ENCODE results near the gene BLOC1S3. TPM values are rescaled to one million over a fixed set of nuclear protein-coding genes. Genes with fewer than 3 reads are reported as not detected.

Gene BLOC1S3
- total and polyA plus RNA-seq, 2 of the 13 experiments (the other 11 are each of a cell fraction or from before 2014, with no cell fraction given), result 4.3 to 4.8 TPM

GRCh38 chr19:45166723-45167252, 11.8 kb upstream of the BLOC1S3 start (continued):
- TF ChIP-seq ZNF207 (IDR thresholded peaks at IDR 0.05; ENCODE audit: borderline replicate concordance), result no peak
- no peak for TF ChIP-seq SRSF4 (IDR thresholded peaks at IDR 0.05; ENCODE audit: low read depth, low read length, poor library complexity, severe bottlenecking)
- no peak for TF ChIP-seq ZNF34 (CRISPR knock-in tag; IDR thresholded peaks at IDR 0.05; ENCODE audit: borderline replicate concordance)
- no peak for TF ChIP-seq ZNF337 (CRISPR knock-in tag; IDR thresholded peaks at IDR 0.05; ENCODE audit: borderline replicate concordance, low read depth)
- no peak for TF ChIP-seq NKX3-1 (CRISPR knock-in tag; IDR thresholded peaks at IDR 0.05)
- TF ChIP-seq, protein P1, sequence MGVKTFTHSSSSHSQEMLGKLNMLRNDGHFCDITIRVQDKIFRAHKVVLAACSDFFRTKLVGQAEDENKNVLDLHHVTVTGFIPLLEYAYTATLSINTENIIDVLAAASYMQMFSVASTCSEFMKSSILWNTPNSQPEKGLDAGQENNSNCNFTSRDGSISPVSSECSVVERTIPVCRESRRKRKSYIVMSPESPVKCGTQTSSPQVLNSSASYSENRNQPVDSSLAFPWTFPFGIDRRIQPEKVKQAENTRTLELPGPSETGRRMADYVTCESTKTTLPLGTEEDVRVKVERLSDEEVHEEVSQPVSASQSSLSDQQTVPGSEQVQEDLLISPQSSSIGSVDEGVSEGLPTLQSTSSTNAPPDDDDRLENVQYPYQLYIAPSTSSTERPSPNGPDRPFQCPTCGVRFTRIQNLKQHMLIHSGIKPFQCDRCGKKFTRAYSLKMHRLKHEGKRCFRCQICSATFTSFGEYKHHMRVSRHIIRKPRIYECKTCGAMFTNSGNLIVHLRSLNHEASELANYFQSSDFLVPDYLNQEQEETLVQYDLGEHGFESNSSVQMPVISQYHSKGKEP (CRISPR knock-in tag; IDR thresholded peaks at IDR 0.05), result no peak
- TF ChIP-seq TIGD3 (CRISPR knock-in tag; IDR thresholded peaks at IDR 0.05; ENCODE audit: borderline replicate concordance), result no peak
- no peak for TF ChIP-seq ZFYVE20 (CRISPR knock-in tag; IDR thresholded peaks at IDR 0.05; ENCODE audit: borderline replicate concordance, low read depth)
- TF ChIP-seq HOXA3 (CRISPR knock-in tag; IDR thresholded peaks at IDR 0.05), result no peak
- TF ChIP-seq ZNF724P (CRISPR knock-in tag; IDR thresholded peaks at IDR 0.05; ENCODE audit: borderline replicate concordance), result no peak
- TF ChIP-seq, protein P2, sequence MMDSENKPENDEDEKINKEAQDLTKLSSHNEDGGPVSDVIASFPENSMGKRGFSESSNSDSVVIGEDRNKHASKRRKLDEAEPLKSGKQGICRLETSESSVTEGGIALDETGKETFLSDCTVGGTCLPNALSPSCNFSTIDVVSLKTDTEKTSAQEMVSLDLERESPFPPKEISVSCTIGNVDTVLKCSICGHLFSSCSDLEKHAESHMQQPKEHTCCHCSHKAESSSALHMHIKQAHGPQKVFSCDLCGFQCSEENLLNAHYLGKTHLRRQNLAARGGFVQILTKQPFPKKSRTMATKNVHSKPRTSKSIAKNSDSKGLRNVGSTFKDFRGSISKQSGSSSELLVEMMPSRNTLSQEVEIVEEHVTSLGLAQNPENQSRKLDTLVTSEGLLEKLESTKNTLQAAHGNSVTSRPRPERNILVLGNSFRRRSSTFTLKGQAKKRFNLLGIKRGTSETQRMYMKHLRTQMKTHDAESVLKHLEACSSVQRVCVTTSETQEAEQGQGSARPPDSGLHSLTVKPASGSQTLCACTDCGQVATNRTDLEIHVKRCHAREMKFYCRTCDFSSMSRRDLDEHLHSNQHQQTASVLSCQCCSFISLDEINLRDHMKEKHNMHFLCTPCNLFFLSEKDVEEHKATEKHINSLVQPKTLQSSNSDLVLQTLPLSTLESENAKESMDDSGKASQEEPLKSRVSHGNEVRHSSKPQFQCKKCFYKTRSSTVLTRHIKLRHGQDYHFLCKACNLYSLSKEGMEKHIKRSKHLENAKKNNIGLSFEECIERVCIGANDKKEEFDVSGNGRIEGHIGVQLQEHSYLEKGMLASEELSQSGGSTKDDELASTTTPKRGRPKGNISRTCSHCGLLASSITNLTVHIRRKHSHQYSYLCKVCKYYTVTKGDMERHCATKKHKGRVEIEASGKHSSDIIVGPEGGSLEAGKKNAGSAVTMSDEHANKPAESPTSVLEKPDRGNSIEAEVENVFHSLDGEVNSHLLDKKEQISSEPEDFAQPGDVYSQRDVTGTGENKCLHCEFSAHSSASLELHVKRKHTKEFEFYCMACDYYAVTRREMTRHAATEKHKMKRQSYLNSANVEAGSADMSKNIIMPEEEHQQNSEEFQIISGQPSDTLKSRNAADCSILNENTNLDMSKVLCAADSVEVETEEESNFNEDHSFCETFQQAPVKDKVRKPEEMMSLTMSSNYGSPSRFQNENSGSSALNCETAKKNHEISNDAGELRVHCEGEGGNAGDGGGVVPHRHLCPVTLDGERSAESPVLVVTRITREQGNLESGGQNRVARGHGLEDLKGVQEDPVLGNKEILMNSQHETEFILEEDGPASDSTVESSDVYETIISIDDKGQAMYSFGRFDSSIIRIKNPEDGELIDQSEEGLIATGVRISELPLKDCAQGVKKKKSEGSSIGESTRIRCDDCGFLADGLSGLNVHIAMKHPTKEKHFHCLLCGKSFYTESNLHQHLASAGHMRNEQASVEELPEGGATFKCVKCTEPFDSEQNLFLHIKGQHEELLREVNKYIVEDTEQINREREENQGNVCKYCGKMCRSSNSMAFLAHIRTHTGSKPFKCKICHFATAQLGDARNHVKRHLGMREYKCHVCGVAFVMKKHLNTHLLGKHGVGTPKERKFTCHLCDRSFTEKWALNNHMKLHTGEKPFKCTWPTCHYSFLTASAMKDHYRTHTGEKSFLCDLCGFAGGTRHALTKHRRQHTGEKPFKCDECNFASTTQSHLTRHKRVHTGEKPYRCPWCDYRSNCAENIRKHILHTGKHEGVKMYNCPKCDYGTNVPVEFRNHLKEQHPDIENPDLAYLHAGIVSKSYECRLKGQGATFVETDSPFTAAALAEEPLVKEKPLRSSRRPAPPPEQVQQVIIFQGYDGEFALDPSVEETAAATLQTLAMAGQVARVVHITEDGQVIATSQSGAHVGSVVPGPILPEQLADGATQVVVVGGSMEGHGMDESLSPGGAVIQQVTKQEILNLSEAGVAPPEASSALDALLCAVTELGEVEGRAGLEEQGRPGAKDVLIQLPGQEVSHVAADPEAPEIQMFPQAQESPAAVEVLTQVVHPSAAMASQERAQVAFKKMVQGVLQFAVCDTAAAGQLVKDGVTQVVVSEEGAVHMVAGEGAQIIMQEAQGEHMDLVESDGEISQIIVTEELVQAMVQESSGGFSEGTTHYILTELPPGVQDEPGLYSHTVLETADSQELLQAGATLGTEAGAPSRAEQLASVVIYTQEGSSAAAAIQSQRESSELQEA (CRISPR knock-in tag; IDR thresholded peaks at IDR 0.05; ENCODE audit: not compliant biosample characterization), result no peak
- TF ChIP-seq NR3C1 (CRISPR knock-in tag; IDR thresholded peaks at IDR 0.05), result no peak
- TF ChIP-seq, protein P3, sequence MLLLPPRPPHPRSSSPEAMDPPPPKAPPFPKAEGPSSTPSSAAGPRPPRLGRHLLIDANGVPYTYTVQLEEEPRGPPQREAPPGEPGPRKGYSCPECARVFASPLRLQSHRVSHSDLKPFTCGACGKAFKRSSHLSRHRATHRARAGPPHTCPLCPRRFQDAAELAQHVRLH (CRISPR knock-in tag; IDR thresholded peaks at IDR 0.05; ENCODE audit: borderline replicate concordance, low read depth), result no peak
- TF ChIP-seq ZNF607 (CRISPR knock-in tag; IDR thresholded peaks at IDR 0.05; ENCODE audit: borderline replicate concordance), result no peak
- no peak for TF ChIP-seq AGO1 (IDR thresholded peaks at IDR 0.05; ENCODE audit: low read depth, low read length, poor library complexity, severe bottlenecking)

All from HepG2 (cell line).